NCI-H774 (cell line): ENCODE data around the gene SERPINB13.

Source experiments
- DNase-seq: peaks from one replicate; lab custom pipeline; 2025; lab: John Stamatoyannopoulos, UW

The SERPINB13 gene

GRCh38 chr18:63648241-63648640 is 61.1 kb downstream of the SERPINB13 start:
- no peak for DNase-seq
